Esophagus squamous epithelium (tissue), 5 donors: ENCODE results near the gene FIG4. TPM values are rescaled to one million over a fixed set of nuclear protein-coding genes. Genes with fewer than 3 reads are reported as not detected.
A peak's percentile ranks its signal among the peaks of the same experiment; 100 is the strongest.

Source experiments
- DNase-seq: peaks from one replicate; lab custom pipeline; 2025; lab: John Stamatoyannopoulos, UW
- H3K27ac ChIP-seq, 4 donors: fragments of 200-600 bp; sonication (generic); one replicate each; pipeline ENCODE4 v1.5.1; 2016 to 2019; ENCODE audit warnings: mild to moderate bottlenecking in 1 of 4
- H3K27me3 ChIP-seq, 4 donors: fragments of 200-600 bp; sonication (generic); 1 replicate in 3 of 4; 2 replicates in 1 of 4; pipeline versions ENCODE4 v1.5.1 to v1.6.0; 2017 to 2021; ENCODE audit warnings: antibody characterized with exemption in 1 of 4
- H3K36me3 ChIP-seq, 3 donors: fragments of 200-600 bp; sonication (generic); one replicate each; pipeline ENCODE4 v1.5.1; 2016 to 2019
- H3K4me1 ChIP-seq, 3 donors: fragments of 200-600 bp; sonication (generic); one replicate each; pipeline ENCODE4 v1.5.1; 2017 to 2019
- H3K4me3 ChIP-seq, 4 donors: fragments of 200-600 bp; sonication (generic); 1 replicate in 3 of 4; 2 replicates in 1 of 4; pipeline ENCODE4 v1.5.1; 2016 to 2019; ENCODE audit warnings: mild to moderate bottlenecking in 2 of 4, moderate library complexity in 1 of 4
- H3K9me3 ChIP-seq, 3 donors: fragments of 200-600 bp; sonication (generic); one replicate each; pipeline ENCODE4 v1.5.1; 2016 to 2019
- POLR2A ChIP-seq, 4 donors: fragments of 450-650 bp; IDR thresholded peaks; one replicate each; pipeline ENCODE4 v1.6.1; 2017; ENCODE audit warnings: antibody characterized with exemption in 4 of 4, mild to moderate bottlenecking in 4 of 4, moderate library complexity in 3 of 4
- WGBS, 2 donors: methylation state at CpG; one replicate each; pipeline ENCODE4 v1.1.5; 2018; 5-methylcytosine and 5-hydroxymethylcytosine counted together
- intact Hi-C: fragments of 100-400 bp; cut with DNase I; formaldehyde crosslinking; loops from one replicate; pipeline ENCODE4 v1.15.0; 2022
- total RNA-seq, 4 donors: library from RNA; depleted of rRNA; stranded (reverse); fragments of >200 nt; gene quantifications; one replicate each; pipeline ENCODE4 v1.1.0, GENCODE V29; 2016
- TF ChIP-seq, protein P1 (sequence below), 6 experiments: fragments of 450-650 bp in 4 of 6; fragments of 200-600 bp in 2 of 6; sonication (generic) in 2 of 6; IDR thresholded peaks; one replicate each; pipeline ENCODE4 v1.5.1; 2016 to 2019; ENCODE audit warnings: antibody characterized with exemption in 6 of 6, mild to moderate bottlenecking in 4 of 6, moderate library complexity in 4 of 6
- donor health status: DM: yes; HTN: yes; CAD: no.

The FIG4 gene
- total RNA-seq, 4 donors from 2014 or later, result 7.0 to 11.3 (median 9.1) TPM

DNA sequence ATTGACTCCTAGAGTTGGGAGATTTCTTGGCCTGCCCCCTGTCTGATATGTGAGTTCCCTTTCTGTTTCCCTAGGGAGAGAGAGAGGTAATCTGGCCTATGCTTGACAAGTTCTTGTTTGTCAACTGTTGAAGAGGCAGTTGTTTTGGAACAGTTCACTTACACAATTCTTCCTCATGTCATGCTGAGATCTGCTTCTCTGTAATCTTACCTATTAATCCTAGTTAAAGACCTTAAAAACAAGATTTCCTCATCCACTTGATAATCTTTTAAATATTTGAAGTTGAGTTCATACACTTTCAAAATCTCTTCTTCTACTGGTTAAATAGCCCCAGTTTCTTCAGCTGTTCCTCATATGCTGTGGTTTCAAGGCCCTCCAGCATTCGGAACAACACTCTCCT is 89.9 kb downstream of the FIG4 start:
- Histone ChIP-seq H3K27me3 (no peaks in the 10 kb centered on the region), H3K9me3 (no peaks in the 10 kb centered on the region), H3K36me3 (peaks cover 0 to 21% (median 0%) of the 10 kb centered on the region in 3 donors), H3K27ac (no peak overlapping the region), H3K4me3 (no peak overlapping the region), H3K4me1 (peaks cover 0 to 7% (median 0%) of the 10 kb centered on the region in 3 donors)
- WGBS, 2 donors, result 95 to 100% methylated on average over 1 of the region's 1 CpG
- intact Hi-C loops, result no loop called here
- no peak for DNase-seq
- no peak for TF ChIP-seq POLR2A (IDR thresholded peaks at IDR 0.05)
- TF ChIP-seq, protein P1, sequence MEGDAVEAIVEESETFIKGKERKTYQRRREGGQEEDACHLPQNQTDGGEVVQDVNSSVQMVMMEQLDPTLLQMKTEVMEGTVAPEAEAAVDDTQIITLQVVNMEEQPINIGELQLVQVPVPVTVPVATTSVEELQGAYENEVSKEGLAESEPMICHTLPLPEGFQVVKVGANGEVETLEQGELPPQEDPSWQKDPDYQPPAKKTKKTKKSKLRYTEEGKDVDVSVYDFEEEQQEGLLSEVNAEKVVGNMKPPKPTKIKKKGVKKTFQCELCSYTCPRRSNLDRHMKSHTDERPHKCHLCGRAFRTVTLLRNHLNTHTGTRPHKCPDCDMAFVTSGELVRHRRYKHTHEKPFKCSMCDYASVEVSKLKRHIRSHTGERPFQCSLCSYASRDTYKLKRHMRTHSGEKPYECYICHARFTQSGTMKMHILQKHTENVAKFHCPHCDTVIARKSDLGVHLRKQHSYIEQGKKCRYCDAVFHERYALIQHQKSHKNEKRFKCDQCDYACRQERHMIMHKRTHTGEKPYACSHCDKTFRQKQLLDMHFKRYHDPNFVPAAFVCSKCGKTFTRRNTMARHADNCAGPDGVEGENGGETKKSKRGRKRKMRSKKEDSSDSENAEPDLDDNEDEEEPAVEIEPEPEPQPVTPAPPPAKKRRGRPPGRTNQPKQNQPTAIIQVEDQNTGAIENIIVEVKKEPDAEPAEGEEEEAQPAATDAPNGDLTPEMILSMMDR (IDR thresholded peaks at IDR 0.05), result no peak

DNA sequence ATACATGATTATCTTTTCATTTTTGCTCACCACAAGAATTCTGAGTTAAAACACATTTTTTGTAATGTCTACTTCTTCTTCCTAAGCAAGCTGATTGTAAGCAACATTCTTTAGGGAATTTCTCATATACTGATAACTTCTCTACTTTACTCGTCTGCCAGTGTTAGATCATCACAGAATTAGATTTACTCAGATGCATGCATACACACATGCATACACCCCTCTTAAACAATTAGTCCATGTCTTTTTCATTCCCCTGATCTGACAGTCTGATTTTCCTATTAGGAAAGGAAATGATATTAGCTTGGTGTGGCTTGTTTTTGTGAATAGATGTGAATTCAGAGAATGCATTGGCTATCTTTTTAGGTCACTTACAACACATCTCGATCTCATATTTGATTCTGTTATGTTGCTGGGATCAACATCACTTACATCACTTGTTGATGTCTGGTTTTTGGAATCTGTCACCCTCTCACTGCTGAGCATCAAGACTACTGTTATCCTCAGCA is 91.4 kb downstream of the FIG4 start:
- Histone ChIP-seq H3K4me3 (no peak overlapping the region), H3K27me3 (no peaks in the 10 kb centered on the region), H3K27ac (no peak overlapping the region), H3K9me3 (no peaks in the 10 kb centered on the region), H3K36me3 (peaks cover 0 to 33% (median 0%) of the 10 kb centered on the region in 3 donors), H3K4me1 (peaks cover 0 to 7% (median 0%) of the 10 kb centered on the region in 3 donors)
- DNase-seq, result no peak
- intact Hi-C loops, result no loop called here
- TF ChIP-seq, protein P1 (IDR thresholded peaks at IDR 0.05), result no peak
- 66 to 84% methylated on average over 2 of the region's 2 CpGs for whole genome bisulfite sequencing, 2 donors

DNA sequence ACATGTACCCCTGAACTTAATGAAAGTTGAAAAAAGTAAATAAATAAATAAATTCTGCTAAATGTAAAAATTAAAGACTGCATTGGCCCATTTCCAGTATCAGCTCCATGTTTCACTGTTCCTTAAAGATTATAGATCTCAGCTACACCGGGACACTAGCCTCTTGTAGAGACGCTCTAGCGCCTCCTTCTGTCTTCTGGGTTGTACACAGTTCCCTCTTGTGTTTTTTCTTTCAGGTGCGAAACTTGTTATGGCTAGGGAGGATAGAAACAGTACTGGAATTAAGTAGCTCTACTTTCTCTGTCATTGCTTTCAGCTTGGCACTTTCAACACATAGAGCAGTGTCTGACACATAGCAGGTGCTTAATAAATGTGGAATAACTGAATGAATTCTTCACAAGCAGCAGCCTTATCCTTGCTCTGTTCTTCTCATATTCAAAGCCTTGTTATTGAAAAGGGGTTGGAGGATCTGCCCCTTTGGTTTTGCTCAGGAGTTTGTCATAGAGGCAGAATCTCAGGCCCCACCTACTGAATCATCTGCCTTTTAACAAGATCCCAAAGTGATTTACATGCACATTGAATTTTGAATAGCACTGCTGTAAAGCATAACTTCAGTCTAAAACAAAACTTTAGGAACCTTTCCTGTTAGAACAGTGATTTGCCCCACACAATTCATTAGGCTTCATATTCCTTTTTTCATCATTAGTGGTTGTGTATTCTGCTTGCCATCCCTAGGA is 92.3 kb downstream of the FIG4 start:
- Histone ChIP-seq H3K36me3 (peaks cover 0 to 25% (median 0%) of the 10 kb centered on the region in 3 donors), H3K4me1 (peaks cover 0 to 7% (median 0%) of the 10 kb centered on the region in 3 donors), H3K4me3 (no peak overlapping the region), H3K27me3 (no peaks in the 10 kb centered on the region), H3K27ac (no peak overlapping the region), H3K9me3 (no peaks in the 10 kb centered on the region)
- intact Hi-C loops, result no loop called here
- WGBS, 2 donors, result 83 to 86% methylated on average over 4 of the region's 4 CpGs
- no peak for DNase-seq
- TF ChIP-seq POLR2A (IDR thresholded peaks at IDR 0.05), result no peak
- TF ChIP-seq, protein P1 (IDR thresholded peaks at IDR 0.05), result peak in 1 of 6 experiments; percentile 28

DNA sequence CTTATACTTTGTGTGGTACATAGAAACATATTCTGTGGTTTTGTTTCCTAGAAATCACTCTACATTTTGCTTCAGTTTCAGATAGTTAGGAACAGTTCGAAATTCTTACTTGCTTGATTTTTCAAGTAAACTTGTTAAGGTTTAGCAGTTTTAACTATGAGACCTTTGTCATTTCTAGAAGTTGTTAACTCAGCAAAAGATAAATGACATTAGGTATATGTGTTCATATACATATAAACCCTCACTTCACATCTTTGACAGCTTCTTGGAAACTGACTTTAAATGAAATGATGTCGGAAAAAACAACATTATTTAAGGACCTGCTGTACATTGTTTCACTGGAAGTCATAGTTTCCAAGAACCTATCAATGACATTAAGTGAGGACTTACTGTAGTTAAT is 96.2 kb downstream of the FIG4 start:
- TF ChIP-seq, protein P1 (IDR thresholded peaks at IDR 0.05), result no peak
- TF ChIP-seq POLR2A (IDR thresholded peaks at IDR 0.05), result no peak
- H3K4me1 ChIP-seq, result peaks cover 0 to under 1% (median 0%) of the 10 kb centered on the region in 3 donors
- no peak overlapping the region for H3K27ac ChIP-seq
- peaks cover 0 to 43% (median 0%) of the 10 kb centered on the region in 3 donors for H3K36me3 ChIP-seq
- 89 to 94% methylated on average over 2 of the region's 2 CpGs for WGBS, 2 donors
- no peaks in the 10 kb centered on the region for H3K9me3 ChIP-seq
- H3K27me3 ChIP-seq, result no peaks in the 10 kb centered on the region
- intact Hi-C loops, result no loop called here
- no peak for DNase-seq
- no peak overlapping the region for H3K4me3 ChIP-seq

DNA sequence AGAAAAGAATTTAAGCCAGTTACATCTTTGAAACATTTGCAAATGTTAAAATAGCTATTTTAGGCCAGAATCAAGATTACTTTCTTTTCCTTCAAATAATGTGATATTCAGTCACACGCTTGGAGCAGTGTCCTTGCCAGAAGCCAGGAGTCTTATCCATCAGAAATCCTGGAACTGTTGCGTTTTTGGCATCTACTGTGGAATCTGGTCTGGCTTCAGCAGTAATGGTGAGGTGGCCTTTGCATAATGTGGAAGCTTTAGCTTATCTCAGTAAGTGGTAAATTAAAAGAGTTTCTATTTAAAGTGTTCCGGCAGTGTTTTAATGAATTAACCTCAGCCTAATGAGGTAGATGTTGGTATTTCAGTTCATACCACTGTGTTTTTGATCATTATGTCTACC is 97.6 kb downstream of the FIG4 start:
- TF ChIP-seq POLR2A (IDR thresholded peaks at IDR 0.05), result no peak
- TF ChIP-seq, protein P1 (IDR thresholded peaks at IDR 0.05), result no peak
- no peak overlapping the region for H3K4me3 ChIP-seq
- no peaks in the 10 kb centered on the region for H3K9me3 ChIP-seq
- peaks cover 0 to 14% (median 4%) of the 10 kb centered on the region in 3 donors for H3K4me1 ChIP-seq
- no peak overlapping the region for H3K27ac ChIP-seq
- no peaks in the 10 kb centered on the region for H3K27me3 ChIP-seq
- WGBS, 2 donors, result 90 to 92% methylated on average over 3 of the region's 3 CpGs
- no peak for DNase-seq
- H3K36me3 ChIP-seq, result peaks cover 0 to 43% (median 0%) of the 10 kb centered on the region in 3 donors
- intact Hi-C loops, result no loop called here
